ENCODE measurements around the gene CDHR2.
"Not testable (repeated sequence)": the region's sequence is repeated elsewhere in the genome, so short reads cannot be mapped to it uniquely, and the experiment has no call there.

Gene CDHR2

DNA sequence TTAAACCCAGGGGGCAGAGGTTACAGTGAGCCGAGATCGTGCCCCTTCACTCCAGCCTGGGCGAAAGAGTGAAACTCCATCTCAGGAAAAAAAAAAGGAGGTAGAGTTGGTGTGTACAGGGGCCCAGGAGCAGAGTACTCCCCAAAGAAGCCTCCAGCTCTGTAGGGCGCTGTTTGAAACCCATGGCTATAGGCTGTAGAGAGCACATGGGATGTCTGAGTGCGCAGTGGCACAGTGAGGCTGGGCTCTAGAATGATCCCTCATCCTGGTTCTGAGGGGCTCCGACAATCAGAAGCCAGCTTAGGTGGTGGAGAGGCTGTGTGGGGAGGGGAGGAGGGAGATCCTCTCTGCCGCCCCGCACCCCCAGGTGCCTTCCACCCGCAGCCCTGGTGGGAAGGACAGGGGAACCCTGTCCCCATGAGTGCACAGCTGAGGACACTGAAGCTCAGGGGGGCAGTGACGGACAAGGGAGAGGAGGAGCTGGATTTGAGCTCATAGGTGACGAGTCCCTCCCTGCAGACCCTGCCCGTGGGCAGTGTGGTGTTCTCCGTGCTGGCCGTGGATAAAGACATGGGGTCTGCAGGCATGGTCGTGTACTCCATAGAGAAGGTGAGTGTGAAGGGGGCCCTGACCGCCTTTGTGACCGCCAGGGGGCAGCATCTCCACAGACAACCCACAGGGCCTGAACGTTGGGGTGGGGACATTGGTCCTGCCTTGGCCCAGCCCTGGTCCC, 24.6 kb downstream of the CDHR2 start:
- peak; percentile 70 for DNase-seq (ENCODE audit: low read depth)

DNA sequence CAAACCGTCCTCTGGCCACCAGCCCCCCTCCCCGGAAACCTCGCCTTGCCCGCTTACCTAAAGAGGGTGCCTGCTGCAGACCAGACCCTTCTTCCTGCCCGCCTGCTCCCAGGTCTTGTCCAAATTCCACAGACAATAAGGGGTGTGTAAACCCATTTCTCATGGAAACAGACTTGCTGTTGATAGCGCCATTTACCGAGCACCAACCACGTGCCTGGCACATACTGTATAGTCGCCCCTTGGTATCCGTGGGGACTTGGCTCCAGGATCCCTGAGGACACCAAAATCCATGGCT, 25.1 kb downstream of the CDHR2 start:
- no peak for DNase-seq (ENCODE audit: low read depth)

DNA sequence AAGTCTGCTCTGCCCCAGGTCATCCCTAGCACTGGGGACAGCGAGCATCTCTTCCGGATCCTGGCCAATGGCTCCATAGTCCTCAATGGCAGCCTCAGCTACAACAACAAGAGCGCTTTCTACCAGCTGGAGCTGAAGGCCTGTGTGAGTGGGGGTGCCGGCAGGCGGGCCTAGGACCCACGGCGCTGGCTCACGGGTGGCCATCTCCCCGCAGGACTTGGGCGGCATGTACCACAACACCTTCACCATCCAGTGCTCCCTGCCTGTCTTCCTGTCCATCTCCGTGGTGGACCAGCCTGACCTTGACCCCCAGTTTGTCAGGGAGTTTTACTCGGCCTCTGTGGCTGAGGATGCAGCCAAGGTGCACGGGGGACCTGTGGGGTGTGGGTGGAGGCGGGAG, 25.9 kb downstream of the CDHR2 start:
- DNase-seq (ENCODE audit: low read depth) = no peak

DNA sequence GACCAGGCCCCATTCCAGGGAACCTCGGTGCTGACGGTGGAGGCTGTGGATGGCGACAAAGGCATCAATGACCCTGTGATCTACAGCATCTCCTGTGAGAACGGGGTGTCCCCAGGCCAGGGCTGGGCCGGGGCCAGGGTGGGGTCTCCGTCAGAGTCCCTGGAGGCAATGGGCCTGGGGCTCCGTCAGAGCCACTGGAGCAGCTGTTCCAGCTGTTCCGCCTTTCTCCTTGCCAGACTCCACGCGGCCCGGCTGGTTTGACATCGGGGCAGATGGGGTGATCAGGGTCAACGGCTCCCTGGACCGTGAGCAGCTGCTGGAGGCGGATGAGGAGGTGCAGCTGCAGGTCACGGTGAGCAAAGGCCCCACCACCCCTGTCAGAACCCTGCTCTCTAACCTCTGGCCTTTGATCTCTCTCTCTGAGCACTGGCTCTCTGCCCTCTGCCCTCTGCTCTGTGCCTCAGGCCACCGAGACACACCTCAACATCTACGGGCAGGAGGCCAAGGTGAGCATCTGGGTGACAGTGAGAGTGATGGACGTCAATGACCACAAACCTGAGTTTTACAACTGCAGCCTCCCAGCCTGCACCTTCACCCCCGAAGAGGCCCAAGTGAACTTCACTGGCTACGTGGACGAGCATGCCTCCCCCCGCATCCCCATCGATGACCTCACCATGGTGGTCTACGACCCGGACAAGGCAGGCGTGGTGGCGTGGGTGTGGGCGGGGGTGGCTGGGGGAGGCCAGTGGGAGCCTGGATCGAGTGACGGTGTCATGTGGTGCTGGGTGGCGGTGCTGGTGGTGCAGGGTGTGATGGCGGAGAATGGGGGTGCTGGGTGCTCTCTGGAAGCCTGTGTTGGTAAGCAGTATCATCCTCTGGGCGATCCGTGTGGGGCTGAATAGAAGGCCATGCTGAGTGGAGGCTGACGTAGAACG, 26.6 kb downstream of the CDHR2 start:
- no peak for DNase-seq (ENCODE audit: low read depth)

DNA sequence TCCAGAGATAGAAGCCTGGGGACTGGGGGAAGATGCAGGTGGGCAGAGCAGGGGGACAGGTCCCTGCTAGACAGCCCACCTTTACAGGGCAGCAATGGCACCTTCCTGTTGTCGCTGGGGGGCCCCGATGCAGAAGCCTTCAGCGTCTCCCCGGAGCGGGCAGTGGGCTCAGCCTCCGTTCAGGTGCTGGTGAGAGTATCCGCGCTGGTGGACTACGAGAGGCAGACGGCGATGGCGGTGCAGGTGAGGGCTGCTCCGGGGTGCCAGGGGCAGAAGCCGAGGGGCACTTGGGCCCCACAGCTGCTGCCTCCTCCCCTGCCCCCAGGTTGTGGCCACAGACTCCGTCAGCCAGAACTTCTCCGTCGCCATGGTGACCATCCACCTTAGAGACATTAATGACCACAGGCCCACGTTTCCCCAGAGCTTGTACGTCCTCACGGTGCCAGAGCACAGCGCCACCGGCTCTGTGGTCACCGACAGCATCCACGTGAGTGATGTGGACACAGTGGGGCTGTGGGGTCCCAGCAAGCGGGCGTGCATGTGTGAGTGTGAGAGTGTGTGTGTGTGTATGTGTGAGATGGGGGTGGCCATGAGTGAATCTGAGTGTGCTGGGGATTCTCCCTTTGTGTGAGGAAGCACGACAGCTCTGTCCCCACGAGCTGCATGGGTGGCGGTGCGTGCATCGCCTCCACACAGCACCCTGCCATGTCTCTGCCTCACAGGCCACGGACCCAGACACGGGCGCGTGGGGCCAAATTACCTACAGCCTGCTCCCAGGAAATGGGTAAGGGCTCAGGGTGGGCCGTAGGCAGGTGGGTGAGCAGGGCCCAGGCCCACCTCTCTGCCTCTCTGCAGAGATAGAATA, 28.4 kb downstream of the CDHR2 start:
- DNase-seq (ENCODE audit: low read depth) = no peak

DNA sequence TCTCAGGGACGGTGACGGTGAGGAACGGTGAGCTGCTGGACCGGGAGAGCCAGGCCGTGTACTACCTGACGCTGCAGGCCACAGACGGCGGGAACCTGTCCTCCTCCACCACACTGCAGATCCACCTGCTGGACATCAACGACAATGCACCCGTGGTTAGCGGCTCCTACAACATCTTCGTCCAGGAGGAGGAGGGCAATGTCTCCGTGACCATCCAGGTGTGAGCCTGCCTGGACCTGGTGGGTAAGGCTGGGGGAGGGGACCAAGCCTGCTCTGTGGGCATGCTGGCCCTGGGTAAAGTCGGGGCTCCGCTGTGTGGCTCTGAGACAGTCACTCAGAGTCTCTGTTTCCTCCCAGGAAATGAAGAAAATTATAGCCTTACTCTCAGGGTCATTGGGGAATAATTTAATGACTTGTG, 29.3 kb downstream of the CDHR2 start:
- DNase-seq (ENCODE audit: low read depth) = no peak

DNA sequence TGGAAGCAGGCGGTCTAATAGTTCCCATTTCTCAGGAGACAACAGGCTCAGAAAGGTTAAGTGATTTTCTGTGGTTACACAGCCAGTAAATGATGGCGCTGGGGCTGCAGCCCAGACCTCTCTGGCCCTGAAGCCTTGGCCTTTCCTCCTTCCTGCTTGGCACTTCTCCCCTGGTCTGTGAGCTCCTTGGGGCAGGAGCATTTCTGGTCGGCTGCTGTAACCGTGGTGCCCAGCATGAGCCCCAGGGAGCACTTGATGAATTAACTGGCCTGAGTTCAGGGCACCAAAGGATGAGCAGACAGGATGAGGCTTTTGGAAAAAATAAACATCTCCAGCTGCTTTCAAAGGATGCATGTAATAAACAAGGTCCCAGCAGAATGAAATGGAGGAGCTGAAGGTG, 30.2 kb downstream of the CDHR2 start:
- DNase-seq (ENCODE audit: low read depth) = no peak

DNA sequence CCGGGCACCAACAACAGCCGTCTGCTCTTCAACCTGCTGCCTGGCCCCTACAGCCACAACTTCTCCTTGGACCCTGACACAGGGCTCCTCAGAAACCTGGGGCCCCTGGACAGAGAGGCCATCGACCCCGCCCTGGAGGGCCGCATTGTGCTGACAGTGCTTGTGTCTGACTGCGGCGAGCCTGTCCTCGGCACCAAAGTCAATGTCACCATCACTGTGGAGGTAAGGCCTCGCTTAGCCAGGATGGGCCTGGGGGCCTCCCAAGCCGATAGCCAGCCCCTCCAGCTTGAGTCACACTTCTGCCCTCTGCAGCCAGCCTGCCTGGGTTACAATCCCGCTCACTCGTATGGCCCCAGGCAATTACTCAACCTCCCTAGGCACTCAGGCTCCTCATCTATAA, 32.2 kb downstream of the CDHR2 start:
- DNase-seq (ENCODE audit: low read depth) = no peak

DNA sequence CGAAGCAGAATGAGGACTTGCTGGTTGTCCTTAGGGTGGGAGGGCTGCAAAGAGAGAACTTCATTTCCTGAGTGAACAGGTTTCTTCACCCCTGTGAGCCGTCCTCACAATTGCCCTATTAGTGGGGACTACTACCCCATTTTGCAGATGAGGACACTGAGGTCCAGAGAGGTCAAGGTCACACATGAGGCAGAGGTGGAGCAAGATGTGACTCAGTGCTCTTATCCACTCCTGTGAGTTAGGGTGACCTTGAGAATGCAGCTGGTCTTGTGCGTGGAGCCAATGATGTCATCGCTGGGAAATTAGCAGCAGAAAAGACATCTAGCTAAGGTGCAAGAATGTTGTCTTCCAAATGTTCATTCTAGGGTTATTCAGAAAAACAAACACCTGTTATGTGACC, 33.9 kb downstream of the CDHR2 start:
- DNase-seq (ENCODE audit: low read depth) = no peak

DNA sequence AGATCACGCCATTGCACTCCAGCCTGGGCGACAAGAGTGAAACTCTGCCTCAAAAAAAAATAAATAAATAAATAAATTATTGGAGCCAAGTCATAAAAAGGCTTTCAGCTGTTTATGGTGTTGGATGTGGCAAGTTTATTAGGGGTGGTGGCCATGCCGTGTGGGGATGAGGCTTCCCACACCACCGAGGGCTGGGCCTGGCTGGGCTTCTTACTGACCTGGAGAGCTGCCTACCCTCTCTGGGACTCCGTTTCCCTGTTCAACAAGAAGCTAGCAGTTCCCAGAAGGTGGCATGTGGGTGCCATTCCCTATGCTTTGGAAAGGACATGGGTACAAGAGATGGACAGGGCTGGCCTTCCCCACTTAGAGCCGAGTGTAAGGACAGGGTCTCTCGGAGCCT, 38.3 kb downstream of the CDHR2 start:
- no peak for DNase-seq (ENCODE audit: low read depth)

DNA sequence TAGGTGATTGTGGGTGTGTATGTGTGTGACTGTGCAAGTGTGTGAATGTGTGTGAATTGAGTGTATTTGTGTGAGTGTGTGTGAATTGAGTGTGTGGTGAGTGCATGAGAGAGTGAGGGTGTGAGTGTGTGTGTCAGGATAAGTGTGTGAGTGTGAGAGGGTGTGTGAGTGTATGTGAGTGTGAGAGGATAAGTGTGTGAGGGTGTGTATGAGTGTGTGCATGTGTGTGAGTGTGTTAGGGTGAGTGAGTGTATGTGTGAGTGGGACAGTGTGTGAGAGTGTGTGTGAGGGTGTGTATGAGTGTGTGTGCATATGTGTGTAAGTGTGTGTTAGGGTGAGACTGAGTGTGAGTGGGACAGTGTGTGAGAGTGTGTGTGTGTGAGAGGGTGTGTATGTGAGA, 39.2 kb downstream of the CDHR2 start:
- no peak for DNase-seq (ENCODE audit: low read depth)

DNA sequence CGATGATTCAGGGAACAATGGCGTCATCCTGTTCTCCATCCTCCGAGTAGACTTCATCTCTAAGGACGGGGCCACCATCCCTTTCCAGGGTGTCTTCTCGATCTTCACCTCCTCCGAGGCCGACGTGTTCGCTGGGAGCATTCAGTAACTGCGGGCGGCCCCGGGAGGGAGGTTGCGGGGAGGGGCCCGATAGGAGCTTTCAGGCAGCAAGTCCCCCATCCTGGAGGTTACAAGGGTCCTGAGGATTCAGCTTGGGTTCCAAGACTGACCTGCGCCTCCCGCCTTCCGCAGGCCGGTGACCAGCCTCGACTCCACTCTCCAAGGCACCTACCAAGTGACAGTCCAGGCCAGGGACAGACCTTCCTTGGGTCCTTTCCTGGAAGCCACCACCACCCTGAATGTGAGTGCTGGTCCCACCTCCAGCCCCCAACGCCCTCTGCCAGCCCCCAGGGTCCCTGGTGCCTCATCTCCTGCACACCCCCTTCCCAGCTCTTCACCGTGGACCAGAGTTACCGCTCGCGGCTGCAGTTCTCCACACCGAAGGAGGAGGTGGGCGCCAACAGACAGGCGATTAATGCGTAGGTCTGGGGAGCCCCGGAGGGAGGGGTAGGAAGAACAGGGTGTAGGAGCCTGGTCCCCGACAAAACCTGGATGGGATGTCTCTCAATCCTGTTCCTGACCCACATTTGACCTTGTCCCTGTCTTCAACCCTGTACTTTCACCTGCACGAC, 40.1 kb downstream of the CDHR2 start:
- no peak for DNase-seq (ENCODE audit: low read depth)

DNA sequence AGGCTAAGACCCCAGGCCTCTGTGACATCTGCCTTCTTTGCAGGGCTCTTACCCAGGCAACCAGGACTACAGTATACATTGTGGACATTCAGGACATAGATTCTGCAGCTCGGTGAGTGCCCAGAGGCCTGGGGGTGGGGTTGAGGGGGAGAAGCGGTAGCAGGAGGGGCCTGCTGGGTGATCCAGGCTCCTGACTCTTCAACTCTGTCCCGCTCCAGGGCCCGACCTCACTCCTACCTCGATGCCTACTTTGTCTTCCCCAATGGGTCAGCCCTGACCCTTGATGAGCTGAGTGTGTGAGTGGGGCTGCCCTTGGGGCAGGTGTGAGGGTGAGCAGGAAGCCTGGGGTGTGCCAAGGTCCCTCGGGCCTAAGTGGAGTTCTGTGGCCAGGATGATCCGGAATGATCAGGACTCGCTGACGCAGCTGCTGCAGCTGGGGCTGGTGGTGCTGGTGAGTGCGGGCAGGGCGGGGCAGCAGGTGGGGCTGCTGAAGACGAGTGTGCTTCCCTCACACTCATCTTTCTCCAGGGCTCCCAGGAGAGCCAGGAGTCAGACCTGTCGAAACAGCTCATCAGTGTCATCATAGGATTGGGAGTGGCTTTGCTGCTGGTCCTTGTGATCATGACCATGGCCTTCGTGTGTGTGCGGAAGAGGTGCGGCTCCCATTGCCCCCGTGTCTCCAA, 41.0 kb downstream of the CDHR2 start:
- no peak for DNase-seq (ENCODE audit: low read depth)

DNA sequence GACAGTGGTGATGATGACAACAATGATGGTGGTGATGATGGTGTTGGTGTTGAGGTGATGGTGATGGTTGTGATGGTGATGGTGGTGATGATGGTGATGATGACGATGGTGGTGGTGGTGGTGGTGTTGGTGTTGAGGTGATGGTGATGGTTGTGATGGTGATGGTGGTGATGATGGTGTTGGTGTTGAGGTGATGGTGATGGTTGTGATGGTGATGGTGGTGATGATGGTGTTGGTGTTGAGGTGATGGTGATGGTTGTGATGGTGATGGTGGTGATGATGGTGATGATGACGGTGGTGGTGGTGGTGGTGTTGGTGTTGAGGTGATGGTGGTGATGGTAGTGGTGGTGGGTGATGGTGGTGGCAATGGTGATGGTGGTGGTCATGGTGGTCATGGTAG, 42.5 kb downstream of the CDHR2 start:
- not testable (repeated sequence) for DNase-seq (ENCODE audit: low read depth)

DNA sequence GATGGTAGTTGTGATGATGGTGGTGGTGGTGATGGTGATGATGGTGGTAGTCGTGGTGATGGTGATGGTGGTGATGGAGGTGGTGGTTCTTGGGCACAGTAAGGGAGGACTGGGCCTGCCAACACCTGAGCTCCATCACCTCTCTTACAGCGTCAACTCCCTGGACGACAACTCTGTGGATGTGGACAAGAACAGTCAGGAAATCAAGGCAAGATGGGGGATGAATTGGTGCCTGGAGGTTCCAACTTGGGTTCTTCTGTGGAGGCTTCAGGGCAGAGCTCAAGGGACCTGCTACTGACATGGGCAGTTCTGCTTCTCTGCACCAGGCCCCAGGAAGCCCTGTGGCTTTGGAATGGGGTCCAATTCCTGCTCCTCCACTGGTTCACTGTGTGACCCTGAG, 43.4 kb downstream of the CDHR2 start:
- no peak for DNase-seq (ENCODE audit: low read depth)

DNA sequence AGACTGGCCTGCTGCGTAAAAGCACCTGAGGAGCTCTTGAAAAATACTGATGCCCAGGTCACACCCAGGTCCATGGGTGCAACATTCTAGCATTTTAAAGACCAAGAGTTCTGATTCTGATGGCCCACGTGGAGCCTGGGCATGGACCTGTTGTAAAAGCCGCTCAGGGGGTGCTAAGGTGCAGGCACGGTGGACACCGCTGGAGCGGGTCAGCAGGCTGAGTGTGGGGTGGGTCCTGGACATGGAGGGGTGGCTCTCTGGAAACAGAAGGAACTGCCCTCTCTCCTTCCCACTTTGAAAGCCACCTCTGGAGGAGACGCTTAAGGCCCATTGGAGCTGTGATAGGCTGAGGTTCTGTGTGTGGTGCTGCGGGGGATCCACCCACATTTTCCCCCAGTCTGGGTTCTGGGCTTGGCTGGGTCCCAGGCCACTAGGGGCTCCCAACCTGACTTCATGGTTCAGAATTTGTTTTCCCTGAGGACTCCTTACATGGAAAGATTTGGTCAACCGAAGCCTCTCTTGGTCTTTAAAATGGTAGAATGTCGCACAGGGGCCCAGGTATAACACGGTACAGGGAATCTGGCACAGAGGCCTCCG, 44.2 kb downstream of the CDHR2 start:
- no peak for DNase-seq (ENCODE audit: low read depth)

DNA sequence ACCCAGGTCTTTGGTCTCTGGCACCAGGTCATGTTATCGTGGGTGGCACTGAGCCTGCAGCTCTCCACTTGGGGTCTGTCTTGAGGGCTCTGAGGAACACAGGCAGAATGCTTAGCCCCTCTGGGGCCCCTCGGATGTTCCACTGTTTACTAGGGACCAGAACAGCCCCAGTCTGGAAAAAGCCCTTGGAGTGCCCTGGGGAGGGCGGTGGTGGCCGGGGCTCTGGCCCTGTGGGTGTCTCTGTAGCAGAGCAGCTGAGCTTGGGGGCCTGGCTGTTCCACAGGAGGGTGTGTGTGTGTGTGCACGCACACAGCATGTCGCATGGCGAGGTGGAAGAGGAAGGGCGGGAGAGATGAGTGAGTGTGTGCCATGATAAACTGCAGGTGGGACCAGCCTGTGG, 45.4 kb downstream of the CDHR2 start:
- no peak for DNase-seq (ENCODE audit: low read depth)

DNA sequence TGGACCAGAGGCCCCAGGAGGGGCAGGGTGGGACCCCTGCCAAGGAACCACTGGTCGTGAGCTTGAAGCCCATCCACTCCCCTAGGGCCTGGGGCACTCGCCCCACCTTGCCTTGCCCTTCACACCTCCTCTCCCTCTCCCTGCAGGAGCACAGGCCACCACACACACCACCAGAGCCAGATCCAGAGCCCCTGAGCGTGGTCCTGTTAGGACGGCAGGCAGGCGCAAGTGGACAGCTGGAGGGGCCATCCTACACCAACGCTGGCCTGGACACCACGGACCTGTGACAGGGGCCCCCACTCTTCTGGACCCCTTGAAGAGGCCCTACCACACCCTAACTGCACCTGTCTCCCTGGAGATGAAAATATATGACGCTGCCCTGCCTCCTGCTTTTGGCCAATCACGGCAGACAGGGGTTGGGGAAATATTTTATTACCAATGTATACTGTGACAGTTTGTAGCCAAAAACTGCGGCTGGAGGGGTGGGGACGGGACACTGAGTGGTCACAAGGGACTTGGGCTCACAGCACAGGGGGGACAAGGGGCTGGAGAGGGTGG, 46.3 kb downstream of the CDHR2 start:
- no peak for DNase-seq (ENCODE audit: low read depth)

DNA sequence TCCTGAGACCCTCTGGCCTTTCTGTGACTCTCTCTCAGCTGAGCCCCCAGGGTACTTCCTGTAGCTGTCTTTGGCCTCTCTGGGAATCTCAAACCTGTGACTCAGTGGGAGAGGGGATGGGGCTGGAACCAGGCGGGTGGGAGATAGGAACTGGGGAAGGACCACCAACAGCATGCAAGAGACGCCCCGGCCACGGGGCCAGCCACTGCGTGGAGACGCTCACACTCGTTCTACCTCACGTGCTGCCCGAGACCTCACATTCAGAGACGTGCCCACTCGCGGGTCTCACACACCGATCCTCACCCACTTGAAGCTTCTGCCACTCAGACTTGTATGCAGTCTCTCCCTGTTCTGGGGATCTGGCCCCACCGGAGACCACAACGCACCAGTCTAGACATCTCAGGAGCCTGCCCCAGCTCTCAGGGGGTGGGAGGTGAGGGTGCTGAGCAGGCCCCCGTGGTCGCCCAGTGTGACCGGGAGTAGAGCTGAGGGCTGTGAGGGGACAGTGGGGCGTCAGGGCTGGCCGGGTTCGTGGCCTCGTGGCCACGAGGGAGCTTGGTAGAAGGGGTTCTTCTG, 47.0 kb downstream of the CDHR2 start:
- no peak for DNase-seq (ENCODE audit: low read depth)

DNA sequence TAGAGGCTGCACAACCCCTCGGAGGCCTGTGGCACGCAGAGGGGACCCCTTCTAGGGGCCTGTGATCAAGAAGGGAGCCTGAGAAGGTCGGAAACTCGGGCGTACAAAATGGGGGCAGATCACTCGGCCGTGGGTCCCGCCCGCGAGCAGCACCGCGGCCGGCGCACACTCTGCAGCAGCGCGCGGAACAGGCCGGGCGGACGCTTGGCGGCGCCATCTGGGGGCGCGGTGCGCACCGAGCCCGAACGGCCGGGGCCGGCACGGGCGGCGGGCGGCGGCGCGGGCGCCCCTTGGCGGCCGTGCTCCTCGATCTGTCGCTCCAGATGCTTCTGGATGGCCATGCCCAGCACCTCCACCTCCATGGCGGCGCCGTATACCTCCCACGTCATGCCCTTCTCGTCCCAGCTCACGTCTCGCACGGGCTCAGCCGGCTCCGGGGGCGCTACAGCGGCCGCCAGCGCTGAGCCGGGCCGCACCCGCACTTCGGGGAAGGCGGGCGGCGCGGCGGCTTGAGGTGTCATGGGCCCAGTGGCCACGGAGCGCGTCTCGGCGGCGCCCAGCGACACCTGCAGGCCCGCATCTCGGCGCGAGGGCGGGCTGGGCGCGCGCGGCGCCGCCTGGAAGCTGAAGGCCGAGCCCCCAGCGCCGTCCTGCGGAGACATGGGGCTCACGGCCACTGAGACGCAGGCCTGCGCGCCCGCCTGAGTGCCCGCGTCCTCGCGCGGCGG, 47.7 kb downstream of the CDHR2 start:
- peak; percentile 53 for DNase-seq (ENCODE audit: low read depth)

All from activated T-helper 9 cell treated with anti-CD3 and anti-CD28 coated beads, Interleukin-2, amount 50 U/mL, for 16 hours (primary cell).